ENCODE data around the gene L3MBTL2.

The L3MBTL2 gene

DNA sequence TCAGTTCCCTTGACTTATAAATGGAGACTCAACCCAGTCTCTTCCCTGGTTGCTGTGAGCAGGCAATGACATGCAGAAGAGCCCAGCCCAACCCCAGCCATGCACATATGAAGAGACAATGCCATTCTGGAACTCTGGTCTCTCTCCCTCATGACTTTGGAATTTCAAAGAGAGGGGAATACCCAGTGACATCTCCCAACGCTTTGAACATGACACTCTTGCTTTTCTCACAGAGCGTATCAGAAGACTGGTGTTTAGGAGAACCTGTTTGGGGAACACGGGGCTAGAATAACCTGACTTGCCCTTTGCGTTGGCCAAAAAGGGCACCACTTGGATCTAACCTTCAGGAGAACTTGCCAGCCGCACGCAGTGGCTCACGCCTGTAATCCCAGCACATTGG is 68.0 kb downstream of the L3MBTL2 start:
- no peak for DNase-seq (ENCODE audit: low read depth)

DNA sequence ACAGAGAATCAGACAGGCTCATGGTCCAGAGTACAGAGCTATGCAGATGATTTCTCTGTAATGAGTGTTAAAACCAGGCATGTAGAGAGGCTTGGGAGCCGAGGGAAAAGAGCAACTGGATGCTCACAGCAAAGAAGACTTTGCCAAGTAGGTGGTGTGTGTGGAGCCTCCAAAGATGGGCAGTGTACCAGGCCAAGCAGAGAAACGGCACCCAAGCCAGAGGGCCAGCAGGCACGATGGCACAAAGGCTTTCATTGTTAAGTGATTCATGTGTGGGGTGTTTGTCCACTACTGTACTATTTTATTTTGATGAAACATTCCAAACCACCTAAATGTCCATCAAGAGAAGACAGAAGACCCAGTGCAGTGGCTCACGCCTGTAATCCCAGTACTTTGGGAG is 69.7 kb downstream of the L3MBTL2 start:
- no peak for DNase-seq (ENCODE audit: low read depth)

DNA sequence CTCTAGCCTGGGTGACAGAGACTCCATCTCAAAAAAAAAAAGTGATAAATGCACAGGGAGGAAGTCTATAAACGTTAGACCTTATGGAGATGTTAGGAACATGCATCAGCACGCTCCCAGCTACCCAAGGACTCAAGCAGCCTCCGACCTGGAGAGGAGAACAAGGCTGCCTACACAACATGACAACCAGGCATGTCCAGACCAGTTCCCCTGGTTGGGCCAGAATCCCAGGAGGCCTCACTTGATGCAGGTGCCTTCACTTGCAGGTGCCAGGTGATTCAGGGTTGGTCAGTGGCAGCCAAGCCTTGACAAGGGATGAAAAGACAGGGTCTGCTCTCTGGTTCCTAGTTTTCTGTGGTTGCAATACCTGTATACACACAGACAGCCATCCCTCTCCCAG is 75.0 kb downstream of the L3MBTL2 start:
- DNase-seq (ENCODE audit: low read depth), result no peak

DNA sequence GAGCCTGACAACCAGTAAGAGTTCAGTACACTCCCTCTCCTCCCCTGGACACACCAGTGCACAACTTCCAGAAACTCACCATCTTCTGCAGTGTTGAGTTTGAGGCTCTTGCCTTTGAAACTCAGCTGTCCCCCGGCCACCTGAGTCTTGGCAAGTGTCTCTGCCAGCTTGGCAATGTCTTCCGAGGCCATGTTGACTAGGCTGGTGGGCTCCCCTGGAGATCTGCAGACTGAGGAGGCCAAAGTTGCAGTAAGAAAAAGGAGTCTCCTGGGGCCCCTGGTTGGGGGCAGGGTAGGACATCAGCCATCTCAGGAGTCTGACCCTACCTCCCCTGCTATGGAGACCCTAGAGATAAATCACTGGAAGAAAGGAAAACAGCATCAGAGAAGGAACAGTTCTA is 75.7 kb downstream of the L3MBTL2 start:
- no peak for DNase-seq (ENCODE audit: low read depth)

Data from activated gamma-delta T cell treated with anti-CD3 and anti-CD28 coated beads, Interleukin-2, amount 50 U/mL, for 16 hours (primary cell).